IPS DF 6.9 (cell line): Measurements from ENCODE around the gene MYCBP2.

Experiments used
- DNase-seq: peaks from one replicate; pipeline ENCODE4 v3.0.0-alpha.2; 2013; ENCODE audit warnings: low read depth, low spot score
- H3K27ac ChIP-seq: one replicate; pipeline ENCODE4 v1.5.1; 2013; ENCODE audit warnings: low read length, control low read depth
- H3K27me3 ChIP-seq: 2 replicates; pipeline ENCODE4 v1.6.1; 2013; ENCODE audit warnings: mild to moderate bottlenecking, low read length; ENCODE audit not compliant: control insufficient read depth, insufficient read depth
- H3K36me3 ChIP-seq: 2 replicates; pipeline ENCODE4 v1.6.1; 2013; ENCODE audit warnings: low read length; ENCODE audit not compliant: control insufficient read depth, insufficient read depth
- H3K4me1 ChIP-seq: 2 replicates; pipeline ENCODE4 v1.6.1; 2013; ENCODE audit warnings: low read length; ENCODE audit not compliant: control insufficient read depth, insufficient read depth
- H3K4me3 ChIP-seq: 2 replicates; pipeline ENCODE4 v1.5.1; 2013; ENCODE audit warnings: mild to moderate bottlenecking, low read length
- H3K9me3 ChIP-seq: 2 replicates; pipeline ENCODE4 v1.6.1; 2013; ENCODE audit warnings: low read length, inconsistent platforms; ENCODE audit not compliant: control insufficient read depth, insufficient read depth
- WGBS: extraction: QIAGEN DNeasy Blood & Tissue Kit; methylation state at CpG from one replicate; pipeline ENCODE4 v1.1.7; 2013; ENCODE audit warnings: mixed read lengths, missing lambda C conversion rate; ENCODE audit not compliant: insufficient read length, insufficient coverage; 5-methylcytosine and 5-hydroxymethylcytosine counted together

The MYCBP2 gene

DNA sequence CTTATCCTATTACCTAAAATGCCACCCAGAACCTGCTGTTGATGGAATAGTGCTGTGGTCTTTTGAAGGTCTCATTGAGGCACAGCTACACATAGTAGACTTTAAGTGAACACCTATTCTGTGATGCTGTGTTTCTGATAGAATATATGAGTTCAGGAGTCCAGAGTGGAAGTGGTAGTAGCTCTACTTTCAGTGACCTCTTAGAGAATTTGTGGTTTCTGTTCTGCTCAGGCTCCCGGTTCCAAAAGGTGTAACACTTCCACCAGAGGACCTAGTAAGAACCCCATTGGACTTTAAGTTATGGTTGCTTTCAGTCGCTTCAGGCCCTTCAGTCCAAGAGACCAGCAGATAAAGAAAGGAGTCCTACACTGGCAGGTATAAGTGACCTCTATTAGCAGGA lies 11.4 kb upstream of the MYCBP2 start:
- no CpG with 5 or more reads among the region's 2 CpGs for WGBS
- no peaks in the 10 kb centered on the region for H3K27me3 ChIP-seq
- no peaks in the 10 kb centered on the region for H3K9me3 ChIP-seq
- no peaks in the 10 kb centered on the region for H3K4me1 ChIP-seq
- H3K27ac ChIP-seq, result no peak overlapping the region
- no peak overlapping the region for H3K4me3 ChIP-seq
- H3K36me3 ChIP-seq, result no peaks in the 10 kb centered on the region
- no peak for DNase-seq

DNA sequence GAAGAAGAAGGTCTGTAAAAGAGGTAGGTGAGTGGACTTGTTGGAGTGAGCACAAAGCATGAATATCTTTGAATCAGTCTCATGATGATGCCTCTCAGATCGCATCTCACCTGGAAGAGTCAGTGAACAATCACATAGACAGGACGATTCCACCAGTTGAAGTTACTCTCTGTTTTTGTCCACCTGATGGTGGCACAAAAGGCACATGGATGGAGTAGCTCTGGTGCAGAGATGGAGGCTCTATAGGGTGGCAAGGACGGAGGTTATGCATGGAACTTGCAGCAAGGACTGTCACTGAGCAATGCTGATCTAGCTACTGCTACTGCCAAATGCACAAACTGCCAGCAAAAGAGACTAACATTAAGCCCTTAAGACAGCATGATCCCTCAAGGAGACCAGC lies 10.3 kb upstream of the MYCBP2 start:
- Histone ChIP-seq H3K36me3 (no peaks in the 10 kb centered on the region), H3K4me3 (no peak overlapping the region), H3K9me3 (no peaks in the 10 kb centered on the region), H3K27me3 (no peaks in the 10 kb centered on the region), H3K27ac (no peak overlapping the region), H3K4me1 (no peaks in the 10 kb centered on the region)
- DNase-seq, result no peak
- WGBS, result no CpG with 5 or more reads among the region's 3 CpGs

DNA sequence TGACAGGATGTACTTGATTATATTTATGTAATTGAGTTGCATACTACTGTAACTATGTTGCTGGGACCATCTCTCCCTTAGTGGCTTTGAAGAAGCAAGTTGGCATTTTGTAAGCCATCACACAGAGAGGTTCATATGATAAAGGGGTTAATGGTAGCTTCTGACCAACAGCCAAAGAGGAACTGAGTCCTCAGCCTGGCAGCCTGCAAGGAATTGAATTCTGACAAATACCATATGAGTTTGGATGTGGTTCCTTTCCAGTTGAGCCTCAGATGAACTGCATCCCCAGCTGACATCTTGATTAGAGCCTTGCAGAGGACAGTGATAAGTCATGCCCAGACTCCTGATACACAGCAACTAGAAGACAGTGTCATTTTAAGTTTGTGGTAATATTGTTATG lies 8.6 kb upstream of the MYCBP2 start:
- no peaks in the 10 kb centered on the region for H3K9me3 ChIP-seq
- H3K27me3 ChIP-seq, result no peaks in the 10 kb centered on the region
- H3K27ac ChIP-seq, result no peak overlapping the region
- H3K36me3 ChIP-seq, result no peaks in the 10 kb centered on the region
- no peak overlapping the region for H3K4me3 ChIP-seq
- H3K4me1 ChIP-seq, result no peaks in the 10 kb centered on the region
- no peak for DNase-seq

DNA sequence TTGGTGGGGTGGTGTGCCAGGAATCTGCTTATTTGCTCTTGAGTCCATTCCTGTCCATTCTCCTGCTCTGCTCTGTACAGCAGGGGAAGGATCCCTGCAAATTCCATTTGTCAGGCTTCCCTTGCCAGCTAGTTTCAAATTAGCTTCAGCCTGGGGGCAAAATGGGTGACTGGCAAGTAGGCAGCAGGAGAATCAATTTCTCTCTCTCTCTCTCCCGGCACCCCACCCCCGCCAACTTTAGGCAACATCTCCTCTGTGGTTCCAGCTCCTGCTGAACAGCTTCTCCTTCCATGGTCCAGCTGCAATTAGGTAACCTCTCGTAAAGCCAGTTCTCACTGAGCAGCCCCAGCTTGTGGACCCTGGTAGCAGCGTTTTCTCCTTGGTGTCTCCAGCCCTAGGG lies 6.7 kb upstream of the MYCBP2 start:
- no peak overlapping the region for H3K4me3 ChIP-seq
- WGBS, result no CpG with 5 or more reads among the region's 4 CpGs
- H3K36me3 ChIP-seq, result no peaks in the 10 kb centered on the region

DNA sequence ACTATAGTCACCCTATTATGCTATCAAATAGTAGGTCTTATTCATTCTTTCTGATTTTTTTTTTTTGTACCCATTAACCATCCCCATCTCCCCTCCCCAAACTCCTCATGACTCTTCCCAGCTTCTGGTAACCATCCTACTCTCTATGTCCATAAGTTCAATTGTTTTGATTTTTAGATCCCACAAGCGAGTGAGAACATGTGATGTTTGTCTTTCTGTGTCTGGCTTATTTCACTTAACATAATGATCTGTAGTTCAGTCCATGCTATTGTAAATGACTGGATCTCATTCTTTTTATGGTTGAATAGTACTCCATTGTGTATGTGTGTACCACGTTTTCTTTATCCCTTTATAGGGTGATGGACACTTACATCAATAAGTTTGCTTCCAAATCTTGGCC lies 4.5 kb upstream of the MYCBP2 start:
- Histone ChIP-seq H3K4me1 (no peaks in the 10 kb centered on the region), H3K27ac (no peak overlapping the region), H3K9me3 (no peaks in the 10 kb centered on the region), H3K4me3 (no peak overlapping the region), H3K27me3 (no peaks in the 10 kb centered on the region), H3K36me3 (no peaks in the 10 kb centered on the region)
- DNase-seq, result no peak
- WGBS, result no CpG with 5 or more reads among the region's 2 CpGs

More for the DNA sequence above, 6.7 kb upstream of the MYCBP2 start:
- Histone ChIP-seq H3K27ac (no peak overlapping the region), H3K4me1 (no peaks in the 10 kb centered on the region), H3K27me3 (no peaks in the 10 kb centered on the region), H3K9me3 (no peaks in the 10 kb centered on the region)
- DNase-seq, result no peak

DNA sequence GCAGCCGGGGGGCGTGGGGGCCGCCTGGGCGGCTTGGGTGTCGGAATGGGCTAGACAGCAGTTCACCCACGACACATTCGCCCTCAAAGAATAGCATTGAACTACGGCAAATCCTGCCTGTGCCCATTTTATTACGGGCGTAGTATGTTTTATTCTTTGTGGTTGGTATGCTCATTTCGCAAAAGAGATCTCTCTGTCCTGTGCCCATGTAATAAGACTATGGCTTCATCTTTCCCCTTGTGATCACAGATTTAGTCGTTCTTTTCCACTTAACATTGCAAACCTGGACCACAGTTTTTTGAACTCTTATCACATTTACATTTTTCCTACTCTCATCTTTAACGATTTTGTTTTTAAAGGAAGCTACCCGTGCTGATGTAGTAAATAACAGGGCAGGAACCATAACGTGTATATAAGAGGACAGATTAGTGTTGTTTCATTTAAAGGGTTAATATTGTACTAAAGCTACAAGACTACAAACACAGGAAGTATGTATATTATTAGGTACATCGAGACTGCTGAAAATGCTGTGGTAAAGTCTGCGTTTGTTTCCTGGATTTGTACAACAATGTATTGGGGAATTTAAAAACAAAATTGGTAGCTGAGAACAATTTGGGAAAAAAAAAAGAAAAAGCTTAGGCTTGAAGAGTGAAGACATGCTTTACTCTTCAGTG lies 3.2 kb upstream of the MYCBP2 start:
- no peaks in the 10 kb centered on the region for H3K9me3 ChIP-seq
- H3K4me1 ChIP-seq, result no peaks in the 10 kb centered on the region
- H3K36me3 ChIP-seq, result no peaks in the 10 kb centered on the region
- no CpG with 5 or more reads among the region's 17 CpGs for WGBS
- no peak for DNase-seq
- no peaks in the 10 kb centered on the region for H3K27me3 ChIP-seq
- no peak overlapping the region for H3K27ac ChIP-seq
- peak overlapping the region; percentile 88; the same call in 1 of the 2 replicates for H3K4me3 ChIP-seq

DNA sequence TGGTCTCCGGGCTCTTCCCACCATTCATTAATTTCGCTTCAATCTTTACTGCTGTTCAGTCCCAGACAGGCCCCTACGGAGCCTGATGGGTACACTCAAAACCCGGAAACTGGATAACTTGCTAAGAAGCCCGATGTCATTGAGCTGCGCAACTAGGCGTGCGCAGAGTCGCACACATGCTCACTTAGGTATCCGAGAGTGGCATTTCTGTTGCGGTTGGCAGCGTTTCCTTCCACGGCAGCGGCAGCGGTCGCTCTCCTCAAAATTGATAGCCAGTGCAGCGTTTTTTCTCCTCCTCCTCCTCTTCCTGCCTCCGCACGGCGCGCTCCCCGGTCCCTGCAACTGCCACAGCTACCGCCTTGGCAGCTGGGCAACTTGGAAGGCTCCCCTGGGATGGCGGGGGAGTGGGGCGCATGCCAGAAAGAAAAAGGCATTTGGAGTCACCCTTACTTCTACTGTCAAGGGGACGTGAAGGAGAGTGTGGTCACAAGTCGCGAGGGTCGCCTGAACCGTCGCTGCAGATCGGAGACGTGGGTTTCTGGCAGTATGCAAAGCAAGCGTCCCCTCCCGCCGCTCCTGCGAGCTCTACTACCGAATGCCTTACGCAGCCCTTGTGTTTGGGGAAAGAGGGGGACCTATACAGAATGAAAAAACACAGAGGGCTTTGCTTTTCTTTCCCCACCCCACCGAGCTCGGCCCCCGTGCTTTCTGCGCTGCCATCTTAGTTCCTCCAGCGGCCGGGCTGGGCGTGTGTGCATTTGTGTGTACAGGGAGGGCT lies 2.4 kb upstream of the MYCBP2 start:
- Histone ChIP-seq H3K4me1 (no peaks in the 10 kb centered on the region), H3K9me3 (no peaks in the 10 kb centered on the region), H3K36me3 (no peaks in the 10 kb centered on the region), H3K27ac (no peak overlapping the region), H3K4me3 (peak overlapping the region; percentile 88), H3K27me3 (no peaks in the 10 kb centered on the region)
- WGBS, result no CpG with 5 or more reads among the region's 46 CpGs
- peak; percentile 58 for DNase-seq

DNA sequence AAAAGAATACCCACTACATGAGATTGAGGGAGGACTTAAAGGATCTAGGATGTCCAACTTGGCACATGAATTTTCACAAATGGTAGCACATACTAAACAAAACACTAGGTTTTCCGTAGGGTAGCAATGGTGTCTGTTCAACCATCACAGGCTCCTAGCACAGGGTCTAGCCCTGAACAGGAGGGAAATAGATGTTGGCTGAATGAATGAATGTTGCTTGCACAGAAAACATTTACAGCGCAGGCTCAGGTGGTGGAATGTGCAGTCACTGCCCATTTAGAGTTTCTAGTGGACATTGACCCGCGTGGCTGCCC lies 1.9 kb upstream of the MYCBP2 start:
- peak overlapping the region; percentile 88; the same call in 1 of the 2 replicates for H3K4me3 ChIP-seq
- no peaks in the 10 kb centered on the region for H3K4me1 ChIP-seq
- H3K36me3 ChIP-seq, result no peaks in the 10 kb centered on the region
- no peaks in the 10 kb centered on the region for H3K9me3 ChIP-seq
- no CpG with 5 or more reads among the region's 4 CpGs for WGBS
- no peak for DNase-seq
- no peaks in the 10 kb centered on the region for H3K27me3 ChIP-seq
- no peak overlapping the region for H3K27ac ChIP-seq

DNA sequence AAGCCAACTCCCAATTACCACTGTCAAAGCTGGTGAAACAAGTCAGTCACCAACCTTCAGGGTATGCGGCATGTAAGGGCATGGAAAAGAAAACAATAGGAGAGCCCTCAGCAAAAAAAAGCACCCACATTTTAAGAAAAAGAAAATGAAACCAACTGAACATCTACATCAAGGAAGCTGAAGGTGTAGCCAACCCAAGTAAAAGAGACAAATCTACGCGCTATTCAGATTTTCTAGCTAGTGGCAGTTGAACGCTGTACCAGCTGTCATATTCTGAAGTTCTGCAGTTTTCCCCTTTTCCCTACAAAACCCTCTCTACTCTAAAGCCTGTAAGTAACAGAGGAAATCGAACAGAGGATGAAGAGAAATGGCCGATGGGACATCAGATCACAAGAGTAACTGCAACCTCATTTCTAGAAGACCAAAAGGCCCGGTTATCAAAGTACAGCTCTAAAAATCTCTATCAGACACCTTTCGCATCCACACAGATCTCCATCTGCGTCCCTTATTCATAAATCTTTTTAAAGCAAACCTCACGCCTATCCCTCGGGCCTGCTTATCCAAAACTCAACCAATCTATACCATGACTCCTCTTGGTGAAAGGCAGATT lies 1.4 kb downstream of the MYCBP2 start:
- WGBS, result no CpG with 5 or more reads among the region's 11 CpGs

DNA sequence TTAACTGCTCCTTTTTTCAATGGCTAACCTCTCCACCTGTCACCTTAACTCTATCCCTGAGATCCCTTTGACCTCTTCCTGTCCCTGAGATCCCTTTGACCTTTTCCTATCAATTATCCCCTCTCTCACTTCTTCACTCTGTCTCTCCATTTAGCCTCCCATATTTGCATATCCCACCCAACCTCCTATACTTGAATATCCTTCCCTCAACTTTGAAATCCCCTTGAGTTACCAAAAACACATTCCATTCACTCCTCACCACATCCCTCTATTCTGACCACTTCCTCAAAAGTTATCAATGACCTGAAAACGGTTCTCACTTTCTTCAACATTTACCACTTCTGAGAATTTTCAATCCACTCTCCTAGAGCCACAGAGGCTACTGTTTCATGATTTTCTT lies 3.0 kb downstream of the MYCBP2 start:
- Histone ChIP-seq H3K27ac (no peak overlapping the region), H3K36me3 (no peaks in the 10 kb centered on the region), H3K9me3 (no peaks in the 10 kb centered on the region), H3K27me3 (no peaks in the 10 kb centered on the region), H3K4me3 (no peak overlapping the region), H3K4me1 (no peaks in the 10 kb centered on the region)
- no peak for DNase-seq
- 100% methylated on average over 1 of the region's 1 CpG for WGBS

More for the DNA sequence above, 1.4 kb downstream of the MYCBP2 start:
- Histone ChIP-seq H3K4me3 (peak overlapping the region; percentile 60; the same call in 1 of the 2 replicates), H3K9me3 (no peaks in the 10 kb centered on the region), H3K36me3 (no peaks in the 10 kb centered on the region), H3K27me3 (no peaks in the 10 kb centered on the region), H3K27ac (no peak overlapping the region), H3K4me1 (no peaks in the 10 kb centered on the region)
- no peak for DNase-seq
